ENCODE results near the gene NATD1. TPM values are rescaled to one million over a fixed set of nuclear protein-coding genes. Genes with fewer than 3 reads are reported as not detected.

Gene NATD1
- total RNA-seq, 1 donor from 2014 or later, result 14.4 TPM

DNA sequence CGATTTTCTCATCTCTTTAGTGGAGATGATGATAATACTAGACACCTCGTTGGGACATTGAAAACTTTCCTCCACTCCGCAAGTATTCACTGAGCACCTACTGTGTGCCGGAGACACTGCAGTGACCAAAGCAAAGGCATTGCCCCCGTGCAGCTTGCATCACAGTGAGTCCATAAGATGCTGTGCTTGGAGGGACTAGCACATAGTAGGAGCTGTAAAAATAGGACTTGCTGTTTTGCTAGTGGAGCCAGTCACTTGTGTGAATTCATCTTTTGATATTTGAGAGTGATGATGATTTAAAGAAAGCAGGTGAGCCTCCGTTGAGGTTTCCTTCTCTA, 26.0 kb upstream of the NATD1 start:
- no peak for DNase-seq (ENCODE audit: low spot score)
- intact Hi-C loops (cut with DNase I), result loop anchor here (5.0 kb wide), 1 partner anchor 67 kb away; the partner anchor contains the start of gene TMEM11

DNA sequence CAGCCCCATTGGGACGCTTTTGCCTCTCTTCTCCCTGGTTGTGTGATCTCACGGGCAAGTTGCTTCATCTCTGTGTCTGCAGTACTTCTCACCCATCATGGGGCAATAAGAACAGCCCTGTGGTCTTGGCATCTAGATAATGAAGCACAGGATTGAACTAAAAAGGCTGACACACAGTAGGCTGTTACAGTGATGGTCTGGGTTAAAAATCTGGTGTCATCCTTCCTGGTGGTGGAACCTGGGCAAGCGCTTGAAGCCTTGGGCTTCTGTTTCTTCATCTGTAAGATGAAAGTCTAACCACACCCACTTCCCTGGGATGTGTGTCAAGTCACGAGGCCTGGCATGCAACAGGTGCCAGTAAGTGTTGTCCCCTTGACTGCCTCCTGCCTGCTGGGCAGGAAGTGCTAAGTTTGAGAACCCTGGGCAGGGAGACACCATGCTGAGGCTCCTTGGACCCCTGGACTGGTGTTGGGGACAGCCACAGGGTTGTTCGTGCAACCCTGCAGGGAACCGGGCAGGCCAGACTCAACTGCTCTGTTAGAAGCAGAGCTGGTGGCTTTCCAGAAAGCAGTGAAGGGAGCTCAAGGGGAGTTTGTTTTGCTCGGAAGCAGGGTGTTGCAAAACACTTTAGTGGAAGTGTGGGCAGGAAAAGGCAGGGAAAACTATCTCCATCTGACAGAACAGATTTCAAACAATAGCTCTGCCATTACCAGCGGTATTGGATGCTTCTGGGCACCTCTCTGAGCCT, 25.4 kb upstream of the NATD1 start:
- intact Hi-C loops (cut with DNase I), result loop anchor here (5.0 kb wide), 1 partner anchor 66 kb away; the partner anchor contains the start of gene TMEM11
- DNase-seq (ENCODE audit: low spot score), result peak; percentile 91

DNA sequence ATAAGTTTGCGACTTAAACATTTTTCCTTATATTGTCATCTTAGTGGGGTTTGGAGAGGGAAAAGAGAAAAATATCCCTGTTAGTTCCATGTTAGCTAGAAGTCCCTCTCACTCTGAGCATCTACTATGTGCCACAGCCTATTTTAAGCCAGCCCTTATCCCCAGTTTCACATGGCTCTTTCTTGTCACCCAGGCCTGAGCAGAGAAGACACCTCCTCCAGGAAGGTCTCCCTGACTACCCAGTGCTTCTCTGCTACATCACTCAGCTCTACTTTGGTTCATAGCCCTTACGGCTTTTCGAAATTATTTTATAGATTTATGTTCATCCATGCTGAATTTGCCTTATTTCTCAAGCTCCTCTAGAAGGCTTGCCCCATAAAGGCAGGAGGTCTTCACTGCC, 24.1 kb upstream of the NATD1 start:
- no peak for DNase-seq (ENCODE audit: low spot score)
- intact Hi-C loops (cut with DNase I), result loop anchor here (5.0 kb wide), 1 partner anchor 65 kb away; the partner anchor contains the start of gene TMEM11

DNA sequence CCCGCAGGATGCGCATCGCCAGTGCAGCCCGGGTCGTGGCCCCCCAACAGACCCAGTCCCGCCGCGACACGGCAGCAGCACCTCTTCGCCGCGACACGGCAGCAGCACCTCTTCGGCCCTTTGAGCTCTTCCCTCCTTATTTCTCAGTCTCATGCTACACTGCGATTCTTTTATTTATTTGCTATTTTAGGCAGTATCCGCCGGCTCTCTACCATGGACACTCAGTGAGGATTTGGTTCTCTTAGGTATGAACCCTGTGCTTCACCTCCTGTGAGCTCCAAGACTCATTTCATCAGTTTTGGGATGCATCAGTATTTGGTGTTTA, 23.0 kb upstream of the NATD1 start:
- DNase-seq (ENCODE audit: low spot score), result no peak
- intact Hi-C loops (cut with DNase I), result loop anchor here (5.0 kb wide), 1 partner anchor 64 kb away; the partner anchor contains the start of gene TMEM11

DNA sequence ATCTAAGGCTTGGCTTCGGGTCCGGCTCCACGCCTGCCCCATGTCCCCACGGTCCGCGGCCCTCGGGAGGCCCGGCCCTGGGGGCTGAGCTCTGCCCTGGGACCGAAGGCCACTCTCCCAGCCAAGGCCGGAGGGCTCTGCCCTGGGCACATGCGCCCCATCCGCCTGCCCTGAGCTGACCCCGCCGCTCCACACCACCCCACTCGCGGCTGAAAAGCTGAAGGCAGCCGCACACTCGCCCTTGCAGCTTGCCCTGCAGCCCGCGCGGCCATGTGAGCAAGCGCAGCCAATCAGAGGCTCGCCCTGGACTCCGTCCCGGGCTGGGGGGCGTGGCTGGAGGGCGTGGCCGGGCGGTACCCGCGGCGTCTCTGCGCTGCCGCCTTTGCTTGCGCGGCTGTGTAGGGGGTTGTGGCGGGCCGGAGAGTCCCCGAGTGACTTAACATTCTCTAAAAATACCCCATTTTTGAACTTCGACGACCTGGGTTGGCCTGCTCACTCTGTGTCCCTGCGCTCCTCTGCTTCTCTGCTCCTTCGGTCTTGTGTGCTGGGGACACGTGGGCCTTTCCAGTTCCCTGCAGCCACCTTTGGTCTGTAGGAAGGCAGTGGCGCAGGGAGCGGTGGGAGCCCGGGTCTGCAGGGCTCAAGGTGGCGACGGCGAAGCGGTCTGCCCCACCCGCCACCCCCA, 22.5 kb upstream of the NATD1 start:
- peak; percentile 99 for DNase-seq (ENCODE audit: low spot score)
- intact Hi-C loops (cut with DNase I), result loop anchor here (5.0 kb wide), 1 partner anchor 63 kb away; the partner anchor contains the start of gene TMEM11

DNA sequence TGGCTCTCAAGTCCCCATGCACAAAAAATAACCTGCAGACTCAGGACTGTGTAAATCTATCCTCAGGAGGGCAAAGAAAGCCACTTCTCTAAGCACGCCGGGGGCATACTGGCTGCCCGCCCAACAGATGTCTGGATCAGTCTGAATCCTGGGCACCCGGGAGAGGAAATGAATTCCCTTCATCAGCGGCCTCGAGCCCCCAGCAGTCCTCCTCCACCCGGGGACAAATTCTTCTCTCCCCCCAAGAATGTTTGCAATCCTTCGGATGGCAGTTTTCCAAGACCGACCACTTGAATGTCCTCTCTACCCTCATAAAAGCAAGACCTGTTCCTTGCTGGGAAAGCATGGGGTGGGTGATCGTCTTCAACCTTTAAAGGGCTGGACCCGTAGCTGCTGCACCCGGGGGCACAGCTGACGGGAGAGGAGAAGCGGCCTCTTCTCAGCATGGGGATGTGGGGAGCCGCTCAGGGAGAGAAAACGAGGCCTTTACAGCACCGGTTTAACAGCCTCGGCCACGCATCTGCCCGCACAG, 21.9 kb upstream of the NATD1 start:
- DNase-seq (ENCODE audit: low spot score), result no peak
- intact Hi-C loops (cut with DNase I), result loop anchor here (5.0 kb wide), 1 partner anchor 63 kb away; the partner anchor contains the start of gene TMEM11

DNA sequence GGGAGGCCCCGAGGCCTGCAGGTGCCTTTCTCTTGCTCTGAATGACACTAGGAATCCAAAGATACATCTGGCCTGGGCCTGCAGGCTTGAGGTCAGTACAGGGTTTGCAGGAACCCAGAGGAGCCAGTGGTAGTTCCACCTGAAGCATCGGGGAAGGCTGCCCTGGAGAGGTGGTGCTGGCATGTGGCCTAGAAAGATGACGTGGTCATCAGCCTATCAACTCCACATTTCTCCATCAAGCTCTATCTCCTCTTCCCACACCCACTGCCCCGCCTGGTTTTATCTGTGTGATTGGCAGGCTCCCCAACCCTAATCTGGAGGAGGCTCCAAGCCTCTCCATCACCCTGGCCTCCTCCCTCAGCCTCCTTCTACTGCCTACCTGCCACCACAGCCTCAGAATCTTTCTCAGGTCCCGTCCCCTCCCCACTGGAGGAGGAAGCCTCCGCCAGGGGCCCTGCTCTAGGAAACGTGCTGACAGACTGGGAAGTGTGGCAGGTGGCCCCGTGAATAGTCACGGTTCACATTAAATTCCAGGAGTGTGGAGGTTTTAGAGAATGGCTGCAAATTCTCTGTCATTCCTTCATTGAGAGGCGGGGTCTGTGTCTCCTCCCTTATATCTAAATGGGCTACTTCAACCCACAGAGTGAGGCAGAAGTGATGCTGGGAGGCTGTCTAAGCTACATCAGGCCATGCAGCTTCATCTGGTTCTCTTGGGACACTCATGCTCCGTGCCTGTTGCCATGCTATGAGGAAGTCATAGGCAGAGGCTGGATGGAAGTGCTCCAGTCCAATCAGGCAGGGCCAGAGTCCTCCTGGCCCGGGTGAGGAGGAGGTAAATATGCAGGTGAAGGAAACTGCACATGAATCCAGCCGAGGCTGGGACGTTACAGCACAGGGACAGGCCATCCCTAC, 19.9 kb upstream of the NATD1 start:
- intact Hi-C loops (cut with DNase I), result no loop called here
- no peak for DNase-seq (ENCODE audit: low spot score)

DNA sequence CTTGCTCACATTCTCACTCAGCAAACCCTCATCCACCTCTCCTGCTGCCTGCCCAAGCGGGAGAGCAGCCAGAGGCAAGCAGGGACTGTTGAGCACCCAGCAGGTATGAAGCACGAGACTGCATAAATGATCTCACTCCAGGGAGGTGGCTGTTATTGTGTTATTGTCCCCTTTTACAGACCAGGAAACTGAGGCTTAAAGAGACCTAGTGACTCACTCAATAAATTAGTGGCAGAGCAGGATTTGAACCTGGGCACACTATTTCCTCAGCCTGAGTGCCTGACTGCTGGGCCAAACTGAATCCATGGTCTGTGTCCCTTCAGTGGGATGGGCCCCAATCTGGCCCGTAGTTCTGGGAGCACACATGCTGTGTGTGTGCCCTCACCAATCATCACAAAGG, 19.0 kb upstream of the NATD1 start:
- intact Hi-C loops (cut with DNase I), result no loop called here
- no peak for DNase-seq (ENCODE audit: low spot score)

DNA sequence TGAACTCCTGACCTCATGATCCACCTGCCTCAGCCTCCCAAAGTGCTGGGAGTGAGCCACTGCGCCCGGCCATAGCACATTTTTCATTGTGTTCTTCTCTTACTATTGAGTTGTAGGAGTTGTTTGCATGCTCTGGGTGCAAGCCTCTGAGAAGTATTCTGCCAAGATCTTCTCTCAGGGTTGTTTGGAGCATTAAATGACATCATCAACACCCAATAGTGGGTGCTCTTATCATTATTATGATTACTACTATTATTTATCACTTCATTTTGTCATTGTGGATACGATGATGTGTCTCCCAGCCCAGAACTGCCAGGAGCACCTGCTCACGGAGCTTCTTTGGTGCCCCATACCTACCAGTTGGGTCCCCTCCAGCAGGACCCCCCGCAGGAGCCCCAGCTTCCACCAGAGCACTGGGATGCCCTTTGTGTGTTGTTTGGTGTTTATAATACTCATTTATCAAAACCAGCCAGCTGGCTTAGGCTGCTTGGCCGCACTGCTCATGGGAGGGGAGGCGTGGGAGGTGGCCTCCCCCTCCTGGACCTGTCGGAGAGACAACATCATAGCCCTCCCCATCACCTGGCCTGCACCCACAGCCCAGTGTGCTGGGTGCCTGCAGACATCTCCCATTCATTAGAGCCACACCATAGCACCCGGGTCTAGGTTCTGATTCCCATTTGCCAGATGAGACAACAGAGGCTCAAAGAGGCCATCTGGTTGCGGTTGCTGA, 18.4 kb upstream of the NATD1 start:
- intact Hi-C loops (cut with DNase I), result no loop called here
- no peak for DNase-seq (ENCODE audit: low spot score)

DNA sequence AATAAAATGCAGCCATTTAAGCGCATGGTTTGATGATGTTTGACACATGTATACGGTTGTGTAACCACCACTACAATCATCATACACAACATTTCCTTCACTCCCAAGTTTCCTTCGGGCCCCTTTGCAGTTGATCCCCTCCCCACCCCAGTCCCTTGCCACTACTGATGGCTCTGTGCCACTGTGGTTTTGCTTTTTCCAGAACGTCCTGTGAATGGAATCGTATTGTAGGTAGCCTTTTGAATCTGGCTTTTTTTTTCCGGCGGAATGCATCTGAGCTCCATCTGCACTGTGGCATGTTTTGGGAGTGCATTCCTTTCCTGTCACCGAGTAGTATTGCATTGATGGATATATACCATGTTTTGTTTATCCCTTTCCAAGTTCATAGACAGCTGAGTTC, 16.2 kb upstream of the NATD1 start:
- no peak for DNase-seq (ENCODE audit: low spot score)
- intact Hi-C loops (cut with DNase I), result no loop called here

DNA sequence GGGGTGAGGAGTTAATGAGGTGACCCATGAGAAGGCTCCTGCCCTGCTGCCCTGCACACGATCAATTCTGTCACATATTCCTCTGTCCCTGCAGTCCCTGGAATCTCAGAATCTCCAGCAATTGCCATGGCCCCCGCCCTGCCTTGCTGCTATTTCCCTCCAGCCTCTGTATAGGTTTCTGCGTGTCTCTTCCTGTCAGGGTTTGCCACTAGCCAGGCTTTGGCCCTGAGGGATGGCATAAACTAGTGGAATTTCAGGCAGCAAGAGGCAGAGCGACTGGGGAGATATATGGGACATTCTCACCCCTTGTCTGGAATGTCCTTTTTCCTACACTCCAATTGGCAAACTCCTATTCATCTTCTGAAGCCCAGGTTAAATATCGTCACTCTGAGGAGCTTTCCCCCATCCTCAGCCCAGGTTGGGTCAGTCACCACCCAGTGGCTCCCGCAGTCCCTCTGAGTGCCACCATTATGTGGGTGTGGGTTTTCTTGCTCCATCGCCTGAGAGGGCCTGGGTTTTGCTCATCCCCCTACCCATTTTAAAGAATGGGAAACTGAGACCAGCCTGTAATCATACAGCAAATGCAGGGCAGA, 15.5 kb upstream of the NATD1 start:
- intact Hi-C loops (cut with DNase I), result no loop called here
- DNase-seq (ENCODE audit: low spot score), result no peak

DNA sequence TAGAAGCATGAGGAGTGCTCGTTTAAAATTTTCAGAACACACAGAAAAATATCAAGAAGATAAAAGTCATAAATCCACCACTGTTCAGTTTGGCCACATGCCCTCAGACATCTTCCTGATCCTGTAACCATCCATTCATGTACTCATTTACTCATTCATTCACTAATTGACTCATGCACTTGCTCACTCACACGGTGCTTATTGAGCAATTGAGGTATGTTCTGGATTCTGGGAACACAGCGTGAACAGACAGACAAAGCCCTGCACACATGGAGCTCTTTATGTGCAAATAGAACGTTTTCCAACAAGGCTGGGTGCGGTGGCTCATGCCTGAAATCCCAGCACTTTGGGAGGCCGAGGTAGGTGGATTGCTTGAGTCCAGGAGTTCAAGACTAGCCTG, 10.2 kb upstream of the NATD1 start:
- DNase-seq (ENCODE audit: low spot score), result no peak
- intact Hi-C loops (cut with DNase I), result no loop called here

DNA sequence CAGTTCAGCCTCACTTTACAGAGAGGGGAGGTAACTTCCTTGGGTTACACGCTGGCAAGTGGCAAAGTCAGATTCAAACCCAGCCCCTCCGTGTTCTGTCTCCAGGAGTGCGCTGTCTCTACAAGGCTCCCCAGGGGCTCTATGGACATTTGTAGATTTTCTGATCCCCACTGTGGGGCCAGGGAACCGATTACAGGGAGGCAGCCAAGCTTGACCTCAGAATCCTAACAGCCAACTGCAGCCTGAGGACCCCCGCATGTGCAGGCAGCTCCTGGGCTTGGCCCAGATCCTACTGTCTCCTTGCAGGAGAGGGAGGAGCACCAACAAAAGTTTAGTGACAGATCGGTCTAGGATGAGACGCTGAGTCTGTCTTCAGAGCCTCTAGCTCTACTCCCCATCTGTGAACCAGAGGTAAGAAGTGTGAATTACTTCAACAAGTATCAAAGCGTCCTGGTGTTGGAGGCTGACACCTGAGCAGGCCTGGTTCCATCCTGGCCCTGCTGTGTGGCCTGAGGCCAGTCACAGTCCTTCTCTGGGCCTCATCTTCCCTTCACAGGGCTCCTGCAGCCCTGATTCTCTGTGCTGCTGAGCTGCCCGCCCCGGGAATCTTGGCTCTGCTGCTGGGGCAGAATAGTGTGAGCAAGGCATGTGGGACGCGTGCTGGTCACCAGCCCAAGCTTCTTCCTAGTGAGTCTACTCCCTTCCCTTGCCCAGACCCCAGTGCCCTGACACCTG, 9.2 kb upstream of the NATD1 start:
- DNase-seq (ENCODE audit: low spot score), result no peak
- intact Hi-C loops (cut with DNase I), result no loop called here

DNA sequence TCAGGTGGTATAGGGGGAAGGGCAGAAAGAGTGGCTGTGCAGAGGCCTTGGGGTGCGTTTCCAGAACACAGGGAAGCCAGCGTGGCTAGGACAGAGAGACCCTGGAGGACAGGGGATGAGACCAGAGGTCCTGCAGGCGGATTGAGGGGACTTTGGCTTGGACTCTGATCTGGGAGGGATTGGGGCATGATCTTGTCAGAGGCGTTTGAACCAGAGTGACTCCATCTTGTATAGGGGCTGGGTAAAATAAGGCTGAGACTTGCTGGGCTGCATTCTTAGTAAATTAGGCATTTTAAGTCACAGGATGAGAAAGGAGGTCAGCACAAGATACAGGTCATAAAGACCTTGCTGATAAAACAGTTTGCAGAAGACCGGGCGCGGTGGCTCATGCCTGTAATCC, 5.4 kb upstream of the NATD1 start:
- intact Hi-C loops (cut with DNase I), result no loop called here
- no peak for DNase-seq (ENCODE audit: low spot score)

DNA sequence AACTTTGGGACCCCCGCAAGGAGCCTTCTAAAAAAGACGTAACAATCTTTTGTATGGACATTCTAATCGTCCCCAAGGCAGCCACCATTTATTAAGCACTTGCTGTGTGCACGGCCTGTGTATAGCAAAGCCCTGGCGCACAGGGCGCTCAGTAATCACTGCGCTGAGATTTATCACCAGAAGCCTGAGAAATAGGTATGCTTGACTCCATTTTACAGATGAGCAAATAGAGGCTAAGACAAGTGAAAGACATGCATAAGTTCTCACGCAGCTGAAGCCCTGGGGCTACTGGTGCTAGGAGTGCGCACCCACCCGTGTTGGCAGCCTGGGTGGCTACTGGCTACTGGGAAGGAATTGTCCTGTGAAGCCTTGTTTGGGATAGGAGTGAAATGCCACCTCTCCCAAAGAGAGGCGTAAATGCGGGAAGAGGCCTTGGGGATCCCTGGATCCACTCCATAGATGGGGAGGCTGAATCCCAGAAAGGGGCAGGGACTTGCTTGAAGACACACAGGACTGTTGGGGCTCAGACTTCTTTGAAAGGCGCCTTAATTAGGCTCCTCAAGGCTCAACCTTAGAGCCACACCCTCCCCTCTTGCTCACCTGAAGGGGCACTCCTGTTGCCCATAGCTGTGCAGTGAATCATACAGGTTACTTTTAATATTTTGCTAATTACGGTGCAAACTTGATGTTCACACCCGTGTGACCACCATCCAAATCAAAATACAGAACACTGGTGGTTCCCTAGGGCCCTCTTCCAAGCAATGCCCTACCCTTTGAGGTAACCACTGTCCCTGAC, 634 bp upstream of the NATD1 start:
- intact Hi-C loops (cut with DNase I), result no loop called here
- DNase-seq (ENCODE audit: low spot score), result no peak

DNA sequence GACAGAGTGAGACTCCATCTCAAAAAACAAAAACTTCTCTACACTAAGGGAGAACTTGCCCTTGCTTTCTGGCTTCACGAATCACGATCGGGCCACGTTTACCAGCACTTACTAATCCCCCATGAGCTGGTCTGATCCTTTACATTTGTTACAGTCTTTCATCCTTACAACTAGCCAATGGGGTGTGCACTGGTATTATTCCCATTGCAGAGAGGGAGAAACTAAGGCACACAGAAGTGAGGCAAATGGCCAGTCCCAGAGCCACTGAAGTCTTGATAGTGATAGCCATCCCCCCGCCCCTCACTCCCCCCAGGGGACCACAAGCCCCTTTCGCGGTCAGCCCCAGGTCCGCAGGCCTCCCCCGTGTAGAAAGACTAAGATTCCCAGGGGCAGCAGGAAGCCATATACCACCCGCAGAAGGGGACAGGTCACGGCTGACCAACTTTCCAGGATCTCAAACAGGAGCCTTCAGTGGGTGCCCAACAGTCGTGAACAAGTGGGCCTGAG, 868 bp downstream of the NATD1 start:
- intact Hi-C loops (cut with DNase I), result no loop called here
- DNase-seq (ENCODE audit: low spot score), result no peak

DNA sequence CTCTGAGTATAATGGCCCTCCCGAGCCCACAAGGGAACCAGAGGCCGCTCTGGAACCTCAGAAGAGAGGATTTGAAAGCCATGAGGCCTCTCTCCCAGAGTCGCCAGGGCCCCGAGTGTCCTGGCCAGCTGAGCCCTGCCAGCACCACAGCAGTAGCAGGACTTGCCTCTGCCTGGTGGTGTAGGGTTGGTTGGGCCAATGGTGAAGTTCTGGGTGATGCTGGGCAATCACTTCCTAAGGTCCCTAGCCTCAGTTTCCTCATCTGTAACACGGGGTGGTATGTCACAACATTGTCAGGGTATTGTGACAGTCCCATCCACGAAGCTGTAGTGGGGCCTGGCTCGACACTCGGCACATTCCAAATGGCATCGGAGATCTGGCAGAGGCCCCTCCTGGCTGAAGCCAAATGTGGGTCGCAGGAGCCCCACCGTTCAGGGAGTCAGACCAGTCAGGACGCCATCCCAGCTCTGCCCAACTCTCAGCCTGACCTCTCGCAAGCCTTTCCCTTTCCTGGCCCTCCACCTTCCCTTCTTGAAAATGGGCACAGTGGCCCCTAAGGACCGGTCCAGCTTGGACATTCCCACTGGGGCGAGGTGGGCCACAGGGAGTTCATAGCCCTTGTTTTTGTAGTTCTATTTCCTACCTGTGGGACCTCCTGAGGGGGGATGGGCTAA, 1.7 kb downstream of the NATD1 start:
- intact Hi-C loops (cut with DNase I), result no loop called here
- DNase-seq (ENCODE audit: low spot score), result no peak
